Measurements from ENCODE around the gene SLC35B2. TPM values are rescaled to one million over a fixed set of nuclear protein-coding genes. Genes with fewer than 3 reads are reported as not detected.

SLC35B2 gene
- polyA plus RNA-seq, 1 experiment: 145 TPM

GRCh38 chr6:44249082-44249748, 8.1 kb downstream of the SLC35B2 start:
- ChIA-PET POLR2A (interaction anchor here (0.6 to 0.7 kb wide), 2 partner anchors 122 to 757 kb away, joined by 4 to 8 read pairs; partner anchors contain the start of gene TMEM63B), CTCF (interaction anchor here (0.7 to 6.6 kb wide), 2 partner anchors 12 to 15 kb away, joined by 3 to 50 read pairs; no protein-coding TSS in a partner anchor)
- no peak for TF ChIP-seq CTCF (IDR thresholded peaks at IDR 0.05; ENCODE audit: insufficient read depth, low read depth, low read length)
- peaks cover 32% of the 10 kb centered on the region for H3K36me3 ChIP-seq (ENCODE audit: control insufficient read depth, insufficient read depth, low read length)
- DNase-seq (ENCODE audit: low read depth): no peak
- H3K4me3 ChIP-seq (ENCODE audit: low read depth, low read length): peak overlapping the region; percentile 79
- H3K27me3 ChIP-seq (ENCODE audit: control insufficient read depth, insufficient read depth, low read length): no peaks in the 10 kb centered on the region

GRCh38 chr6:44248579-44248978, 8.7 kb downstream of the SLC35B2 start:
- Histone ChIP-seq H3K27me3 (ENCODE audit: control insufficient read depth, insufficient read depth, low read length) (no peaks in the 10 kb centered on the region), H3K4me3 (ENCODE audit: low read depth, low read length) (peak overlapping the region; percentile 79), H3K36me3 (ENCODE audit: control insufficient read depth, insufficient read depth, low read length) (peaks cover 30% of the 10 kb centered on the region)
- TF ChIP-seq CTCF (IDR thresholded peaks at IDR 0.05; ENCODE audit: insufficient read depth, low read depth, low read length): no peak
- ChIA-PET POLR2A (interaction anchor here (0.7 kb wide), 1 partner anchor 756 kb away, joined by 8 read pairs; no protein-coding TSS in a partner anchor), CTCF (interaction anchor here (0.7 to 6.6 kb wide), 3 partner anchors 8 to 14 kb away, joined by 3 to 50 read pairs (median 27); partner anchors contain the start of gene SLC35B2)
- DNase-seq (ENCODE audit: low read depth): no peak

GRCh38 chr6:44247338-44248302, 9.7 kb downstream of the SLC35B2 start:
- peaks cover 24% of the 10 kb centered on the region for H3K36me3 ChIP-seq (ENCODE audit: control insufficient read depth, insufficient read depth, low read length)
- no peak for TF ChIP-seq CTCF (IDR thresholded peaks at IDR 0.05; ENCODE audit: insufficient read depth, low read depth, low read length)
- ChIA-PET CTCF (interaction anchor here (0.6 to 6.6 kb wide), 7 partner anchors 9 to 75 kb away, joined by 3 to 50 read pairs (median 14); partner anchors contain the start of gene SLC35B2), POLR2A (interaction anchor here (0.7 to 1.6 kb wide), 3 partner anchors 9 to 23 kb away, joined by 3 to 18 read pairs (median 8); partner anchors contain the start of gene SLC35B2)
- H3K4me3 ChIP-seq (ENCODE audit: low read depth, low read length): peak overlapping the region; percentile 79
- DNase-seq (ENCODE audit: low read depth): no peak
- H3K27me3 ChIP-seq (ENCODE audit: control insufficient read depth, insufficient read depth, low read length): no peaks in the 10 kb centered on the region

GRCh38 chr6:44246663-44247337, 10.5 kb downstream of the SLC35B2 start, which contains the start of gene HSP90AB1:
Gene HSP90AB1, plus strand, starts transcription at chr6:44247101. Its CDS starts 1,529 bp downstream, at chr6:44248630.
- Histone ChIP-seq H3K36me3 (ENCODE audit: control insufficient read depth, insufficient read depth, low read length) (peaks cover 18% of the 10 kb centered on the region), H3K27me3 (ENCODE audit: control insufficient read depth, insufficient read depth, low read length) (no peaks in the 10 kb centered on the region), H3K4me3 (ENCODE audit: low read depth, low read length) (peak within 1 kb of the TSS; percentile 79)
- no peak for TF ChIP-seq CTCF (IDR thresholded peaks at IDR 0.05; ENCODE audit: insufficient read depth, low read depth, low read length)
- ChIA-PET CTCF (interaction anchor here (0.6 to 6.6 kb wide), 7 partner anchors 9 to 152 kb away, joined by 3 to 50 read pairs (median 14); partner anchors contain the start of gene SLC35B2), POLR2A (interaction anchor here (0.5 to 1.6 kb wide), 4 partner anchors 9 to 617 kb away, joined by 3 to 18 read pairs (median 9); partner anchors contain the start of gene SLC35B2)
- DNase-seq (ENCODE audit: low read depth): peak; percentile 87
